Activated CD8-positive, alpha-beta memory T cell treated with anti-CD3 and anti-CD28 coated beads, Interleukin-2, amount 50 U/mL, for 24 hours (primary cell): Measurements from ENCODE around the gene ARL10.
"Not testable (repeated sequence)": the region's sequence is repeated elsewhere in the genome, so short reads cannot be mapped to it uniquely, and the experiment has no call there.

Experiments
- DNase-seq: peaks from one replicate; pipeline ENCODE4 v3.0.0-alpha.2; 2020; ENCODE audit errors: extremely low read depth

ARL10 gene

DNA sequence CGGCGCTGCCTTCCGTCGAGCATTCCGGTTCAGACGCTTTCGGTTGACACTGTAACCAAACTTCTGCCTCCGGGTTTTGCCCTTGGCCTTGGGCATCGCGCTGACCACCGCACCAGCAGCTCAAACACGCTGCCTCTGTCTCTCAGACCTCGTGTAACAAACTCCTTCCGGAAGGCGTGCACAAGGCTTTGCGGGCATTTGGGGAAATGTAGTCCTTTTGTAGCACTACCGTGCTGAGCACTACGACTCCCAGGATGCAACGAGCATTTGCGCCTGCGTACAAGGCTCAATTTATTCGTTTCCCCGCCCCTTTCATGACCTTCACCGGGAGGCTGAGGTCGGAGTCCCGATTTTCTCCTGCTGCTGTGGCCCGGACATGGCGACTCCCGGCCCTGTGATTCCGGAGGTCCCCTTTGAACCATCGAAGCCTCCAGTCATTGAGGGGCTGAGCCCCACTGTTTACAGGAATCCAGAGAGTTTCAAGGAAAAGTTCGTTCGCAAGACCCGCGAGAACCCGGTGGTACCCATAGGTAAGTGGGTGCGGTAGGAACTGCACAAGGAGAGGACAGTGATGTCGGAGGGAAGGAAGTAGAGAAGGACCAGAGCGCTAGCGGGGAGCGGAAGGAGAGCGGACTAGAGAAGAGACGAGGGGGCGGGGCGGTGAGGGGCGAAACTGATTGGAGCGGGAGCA, 23.3 kb downstream of the ARL10 start, which contains the start of the genes HIGD2A and NOP16:
Gene HIGD2A (plus strand): TSS at position 308 of the 691 bp plus-strand sequence. CDS start 69 bp downstream, at position 377.
Gene NOP16 (minus strand): TSS at position 155 of the 691 bp plus-strand sequence. CDS start 59 bp downstream, at position 96.
- DNase-seq, result peak; percentile 100

DNA sequence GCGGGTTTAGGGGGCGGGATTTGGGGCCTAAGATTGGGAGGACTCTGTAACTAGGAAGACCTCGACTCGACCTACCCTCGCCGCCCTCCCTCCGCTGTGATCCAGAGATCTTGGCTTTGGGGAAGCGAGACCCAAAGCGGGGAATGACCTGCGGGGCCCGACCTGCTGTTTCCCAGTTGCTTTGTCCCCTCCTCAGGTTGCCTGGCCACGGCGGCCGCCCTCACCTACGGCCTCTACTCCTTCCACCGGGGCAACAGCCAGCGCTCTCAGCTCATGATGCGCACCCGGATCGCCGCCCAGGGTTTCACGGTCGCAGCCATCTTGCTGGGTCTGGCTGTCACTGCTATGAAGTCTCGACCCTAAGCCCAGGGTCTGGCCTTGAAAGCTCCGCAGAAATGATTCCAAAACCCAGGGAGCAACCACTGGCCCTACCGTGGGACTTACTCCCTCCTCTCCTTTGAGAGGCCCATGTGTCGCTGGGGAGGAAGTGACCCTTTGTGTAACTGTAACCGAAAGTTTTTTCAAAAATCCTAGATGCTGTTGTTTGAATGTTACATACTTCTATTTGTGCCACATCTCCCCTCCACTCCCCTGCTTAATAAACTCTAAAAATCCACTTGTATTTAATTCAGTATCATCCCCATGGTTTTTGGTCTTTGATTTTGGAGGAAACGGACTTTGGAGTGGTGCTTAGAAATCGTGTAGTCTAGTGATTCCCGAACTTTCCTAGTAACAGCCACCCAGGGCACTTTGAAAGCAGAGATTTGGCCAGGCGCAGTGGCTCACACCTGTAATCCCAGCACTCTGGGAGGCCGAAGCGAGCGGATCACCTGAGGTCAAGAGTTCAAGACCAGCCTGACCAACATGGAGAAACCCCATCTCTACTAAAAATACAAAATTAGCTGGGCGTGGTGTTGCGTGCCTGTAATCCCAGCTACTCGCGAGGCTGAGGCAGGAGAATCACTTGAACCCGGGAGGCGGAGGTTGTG, 24.1 kb downstream of the ARL10 start:
- DNase-seq, result no peak

DNA sequence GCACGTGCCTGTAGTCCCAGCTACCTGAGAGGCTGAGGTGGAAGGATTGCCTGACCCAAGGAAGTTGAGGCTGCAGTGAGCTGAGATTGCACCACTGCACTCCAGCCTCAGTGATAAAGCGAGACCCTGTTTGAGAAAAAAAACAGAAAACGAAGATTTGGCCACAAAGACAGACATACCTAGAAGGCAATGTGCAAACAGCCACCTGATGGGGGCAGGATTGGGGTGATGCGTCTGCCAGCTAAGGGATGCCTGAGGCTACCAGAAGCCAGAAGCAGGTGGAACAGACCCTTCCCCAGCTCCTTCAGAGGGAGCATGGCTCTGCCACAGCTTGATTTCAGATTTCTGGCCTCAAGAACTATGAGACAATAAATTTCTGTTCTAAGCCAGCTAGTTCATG, 26.2 kb downstream of the ARL10 start:
- no peak for DNase-seq

DNA sequence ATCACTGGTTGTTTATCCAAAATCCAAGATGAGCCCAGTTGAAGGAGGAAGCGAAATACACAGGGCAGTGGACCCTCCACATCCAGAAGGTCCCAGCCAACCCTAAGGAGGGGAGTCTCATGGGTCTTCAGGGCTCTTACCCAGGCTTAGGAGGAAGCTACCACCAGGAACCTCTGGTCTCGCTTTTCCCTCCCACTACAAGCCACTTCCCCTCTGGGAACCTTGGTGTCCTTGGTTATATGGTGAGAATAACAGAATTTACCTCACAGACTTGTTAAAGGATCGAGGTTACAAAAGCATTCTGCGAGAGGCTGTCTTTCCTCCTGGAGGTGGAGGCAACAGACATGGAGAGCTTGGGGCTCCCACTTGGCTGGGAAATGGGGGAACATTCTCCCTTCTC, 26.7 kb downstream of the ARL10 start:
- no peak for DNase-seq

DNA sequence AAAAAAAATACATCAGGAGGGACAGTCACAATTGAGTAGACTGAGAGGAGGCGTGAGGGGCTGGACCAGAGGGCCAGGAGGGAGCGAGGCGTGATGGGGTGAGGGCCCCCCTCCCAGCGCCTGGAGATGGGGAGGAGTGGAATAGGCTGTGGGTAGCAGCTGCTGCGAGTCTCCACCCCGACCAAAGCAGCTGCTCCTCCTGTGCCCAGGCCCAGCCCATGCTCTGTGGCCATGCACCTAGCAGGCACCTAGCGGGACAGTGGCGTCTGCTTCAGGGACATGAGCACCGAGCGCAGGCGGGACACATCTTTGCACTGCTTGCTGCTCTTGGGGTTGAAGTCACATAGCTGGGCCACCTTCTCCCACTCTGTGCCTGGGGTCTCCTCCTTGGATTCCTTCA, 27.2 kb downstream of the ARL10 start:
- no peak for DNase-seq

DNA sequence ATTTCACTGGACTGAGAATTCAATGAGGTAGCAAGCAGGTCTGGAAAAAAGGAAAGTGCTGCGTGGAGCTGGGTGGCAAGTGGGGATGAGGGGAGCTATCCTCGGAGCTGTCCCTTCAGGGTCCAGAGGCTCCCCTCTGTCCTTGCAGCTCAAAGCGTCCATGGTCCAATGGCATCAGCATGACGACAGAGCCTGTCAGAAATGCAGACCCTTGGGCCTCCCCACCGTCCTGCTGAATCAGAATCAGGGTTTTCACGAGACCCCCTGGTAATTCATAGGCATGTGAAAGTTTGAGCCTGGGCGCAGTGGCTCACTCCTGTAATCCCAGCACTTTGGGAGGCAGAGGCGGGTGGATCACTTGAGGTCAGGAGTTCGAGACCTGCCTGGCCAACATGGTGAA, 28.8 kb downstream of the ARL10 start:
- no peak for DNase-seq

DNA sequence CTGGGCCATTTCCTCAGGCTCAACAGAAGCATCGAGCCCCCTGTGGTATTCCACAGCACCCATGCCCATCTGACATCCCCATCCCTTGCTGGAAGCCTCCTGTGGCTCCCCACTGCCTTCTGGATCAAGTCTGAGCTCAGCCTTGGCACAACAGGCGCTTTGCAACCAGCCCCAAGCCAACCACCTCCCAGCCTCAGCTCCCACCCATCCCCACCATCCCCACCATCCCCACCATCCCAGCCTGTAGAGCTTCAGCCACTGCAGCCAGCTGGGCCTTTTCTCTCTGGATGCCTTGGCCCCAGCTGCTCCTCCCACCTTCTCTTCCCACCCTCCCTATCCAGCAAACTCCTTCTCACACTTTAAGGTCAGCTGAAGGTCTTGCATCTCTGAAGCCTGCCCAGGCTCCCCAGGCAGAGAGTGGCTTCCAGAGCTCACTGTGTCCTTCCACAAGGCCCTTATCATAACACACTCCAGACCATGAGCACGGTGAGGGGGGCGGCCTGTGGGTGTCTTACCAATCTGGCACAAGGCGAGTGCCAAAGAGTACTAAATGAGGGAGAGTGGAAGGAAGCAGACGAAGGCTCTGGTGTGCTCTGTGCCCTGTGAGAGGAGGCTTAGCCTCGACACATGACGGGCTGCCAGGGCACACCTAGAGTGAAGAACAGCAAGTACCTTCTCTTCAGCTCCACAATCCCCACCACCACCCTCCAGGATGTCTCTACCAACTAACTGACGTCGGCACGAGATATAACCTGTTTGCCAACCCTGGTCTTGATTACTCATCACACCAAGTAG, 29.8 kb downstream of the ARL10 start:
- no peak for DNase-seq

DNA sequence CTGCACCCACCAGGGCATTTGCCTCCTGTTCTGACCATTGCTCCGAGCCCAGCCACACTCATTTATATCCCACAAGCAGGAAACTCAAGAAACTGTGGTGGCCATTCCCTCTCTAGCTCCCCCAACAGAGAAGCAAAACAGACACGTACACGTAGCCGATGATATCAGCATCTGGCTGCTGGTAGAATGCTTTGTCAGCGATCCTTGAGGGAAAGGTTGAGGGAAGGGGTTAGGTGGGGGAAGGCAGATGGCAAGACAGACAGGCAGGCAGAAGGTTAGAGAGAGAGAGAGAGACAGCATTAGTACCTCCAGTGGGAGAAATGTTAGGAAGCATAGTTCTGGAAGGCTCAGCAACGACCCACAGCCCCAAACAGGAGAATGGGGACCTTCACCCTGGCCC, 31.0 kb downstream of the ARL10 start:
- no peak for DNase-seq

DNA sequence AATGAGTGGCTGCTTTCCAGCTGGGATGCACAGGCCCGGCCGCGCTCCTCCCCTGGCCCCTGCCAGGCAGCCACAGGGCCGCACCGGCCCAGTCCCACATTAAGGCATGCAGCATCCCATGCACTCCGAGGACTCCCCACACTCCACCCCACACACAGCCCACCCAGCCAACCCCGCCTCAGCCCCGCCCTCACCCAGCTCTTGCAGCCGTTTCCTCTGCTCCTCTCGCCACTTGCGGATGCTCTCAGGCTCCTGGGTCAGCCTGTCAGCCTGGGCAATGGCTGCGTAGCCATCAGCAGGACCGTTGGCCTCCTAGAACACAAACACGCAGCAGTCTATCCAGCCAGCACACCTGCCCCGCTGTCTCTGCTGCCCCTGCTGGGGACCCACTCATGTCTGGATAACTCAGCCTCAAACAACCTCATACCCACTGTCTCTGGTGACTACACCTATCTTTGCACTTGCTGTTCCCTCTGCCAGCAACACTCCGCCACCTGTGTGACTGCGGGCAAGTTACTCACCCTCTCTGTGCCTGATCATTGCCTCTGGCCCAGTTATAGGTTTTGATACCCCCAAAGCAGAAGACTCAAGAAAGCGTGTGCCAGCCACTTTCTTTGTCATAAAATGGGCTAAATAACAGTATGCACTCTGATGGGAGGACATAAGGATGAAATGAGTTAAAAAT, 32.6 kb downstream of the ARL10 start:
- DNase-seq, result no peak

DNA sequence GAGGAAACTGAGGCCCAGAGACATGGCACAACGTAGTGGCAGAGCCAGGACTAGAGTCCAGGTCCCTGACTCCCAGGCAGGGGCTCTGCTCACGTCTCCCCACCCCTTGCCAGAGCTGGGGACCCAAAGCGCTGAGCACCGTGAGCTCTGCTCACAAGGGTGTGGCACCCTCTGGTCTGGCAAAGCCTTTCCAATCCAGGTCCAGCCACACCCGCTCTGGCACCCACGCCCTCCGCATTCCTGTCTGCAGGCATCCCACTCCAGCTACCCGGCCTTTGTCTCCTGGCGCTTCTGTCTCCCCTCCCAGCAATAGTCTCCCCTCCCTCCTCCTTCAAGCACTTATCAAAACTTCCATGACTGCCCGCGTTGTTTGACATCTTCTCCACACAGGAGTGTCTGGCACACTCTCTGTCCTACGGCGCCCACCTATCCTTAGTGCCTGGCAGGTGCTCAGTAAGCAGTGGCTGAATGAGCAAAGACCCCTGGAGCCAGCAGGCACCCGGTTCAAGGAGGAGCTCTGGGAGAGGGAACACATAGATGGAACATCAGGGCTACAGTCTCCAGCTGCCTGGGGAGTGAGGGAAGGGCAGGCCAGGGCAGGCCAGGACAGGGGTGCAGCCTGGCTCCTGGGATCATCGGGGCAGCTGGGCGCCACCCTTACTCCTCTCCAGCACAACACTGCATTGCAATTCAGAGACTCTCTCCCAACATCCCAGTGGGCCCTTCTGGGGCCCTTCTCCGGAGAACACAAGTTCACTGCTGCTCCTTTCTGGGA, 35.3 kb downstream of the ARL10 start:
- DNase-seq, result no peak

DNA sequence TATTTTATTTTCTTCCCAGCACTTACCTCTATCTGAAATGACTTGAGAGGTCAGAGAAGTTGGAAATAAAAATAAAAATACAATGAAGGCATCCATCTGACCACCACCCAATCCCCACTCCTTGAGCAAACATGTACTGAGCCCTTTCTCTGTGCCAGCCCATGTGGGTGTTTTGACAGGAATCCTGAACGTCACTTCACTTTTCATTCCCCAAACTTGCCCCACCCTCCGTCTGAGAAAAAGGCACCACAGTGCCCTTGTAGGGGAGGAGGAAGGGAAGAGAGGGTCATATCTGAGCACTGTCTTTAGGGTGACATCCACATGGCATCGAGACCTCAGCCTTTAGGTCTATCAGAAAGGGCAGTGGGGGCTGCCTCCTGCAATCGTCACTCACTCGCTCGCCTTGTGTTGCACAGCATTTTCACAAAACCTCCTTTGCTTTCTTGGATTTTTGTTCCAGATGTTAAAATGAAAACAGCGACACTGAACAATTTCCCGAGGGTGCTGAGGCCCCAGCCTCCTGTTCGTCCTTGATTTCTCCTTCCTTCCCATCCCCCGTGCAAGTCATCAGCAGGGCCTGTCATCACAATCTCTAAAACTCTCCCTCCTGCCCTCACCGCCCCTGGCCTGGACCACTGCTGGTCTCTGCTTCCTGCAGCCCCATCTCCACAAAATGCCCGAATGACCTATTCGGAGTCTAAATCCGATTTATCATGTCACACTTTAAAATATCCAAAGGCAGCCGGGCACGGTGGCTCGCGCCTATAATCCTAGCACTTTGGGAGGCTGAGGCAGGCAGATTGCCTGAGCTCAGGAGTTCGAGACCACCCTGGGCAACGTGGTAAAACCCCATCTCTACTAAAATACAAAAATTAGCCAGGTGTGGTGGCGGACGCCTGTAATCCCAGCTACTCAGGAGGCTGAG, 36.3 kb downstream of the ARL10 start:
- DNase-seq, result no peak

DNA sequence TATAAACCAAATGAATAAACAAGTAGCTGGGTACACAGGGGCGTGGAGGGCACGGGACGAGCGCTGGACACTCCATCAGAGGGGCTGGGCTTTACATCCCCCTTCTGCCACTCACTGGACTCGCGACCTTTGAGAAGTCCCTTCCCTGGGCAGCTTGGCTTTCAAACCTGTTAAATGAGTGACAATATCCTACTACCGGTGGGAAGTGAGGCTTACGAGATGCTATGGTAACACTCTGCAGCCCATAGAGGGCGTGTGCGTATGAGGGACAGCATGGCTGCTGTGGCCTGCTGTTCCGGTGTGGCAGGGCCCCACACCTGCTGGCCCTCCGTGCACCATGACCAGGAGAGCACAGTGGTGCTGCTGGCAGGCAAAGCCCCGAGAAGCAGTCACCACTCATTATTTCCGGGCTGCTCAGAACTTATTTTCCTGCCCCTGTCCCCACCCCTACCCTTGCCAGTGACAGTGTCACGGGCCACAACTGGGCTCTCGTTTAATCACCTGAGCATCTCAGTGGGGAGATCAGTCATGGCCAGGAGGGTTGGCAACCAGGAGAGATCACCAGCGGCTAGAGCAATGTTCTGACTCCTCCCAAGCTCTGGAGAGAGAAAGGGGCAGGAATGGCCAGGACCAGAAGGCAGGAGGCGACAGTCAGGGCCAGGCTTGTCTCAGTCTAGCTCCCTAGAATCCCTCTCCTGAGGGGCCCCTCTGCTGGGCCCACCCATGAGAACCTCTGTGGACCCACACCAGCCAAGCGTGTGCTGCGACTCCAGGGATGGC, 40.6 kb downstream of the ARL10 start:
- DNase-seq, result no peak

DNA sequence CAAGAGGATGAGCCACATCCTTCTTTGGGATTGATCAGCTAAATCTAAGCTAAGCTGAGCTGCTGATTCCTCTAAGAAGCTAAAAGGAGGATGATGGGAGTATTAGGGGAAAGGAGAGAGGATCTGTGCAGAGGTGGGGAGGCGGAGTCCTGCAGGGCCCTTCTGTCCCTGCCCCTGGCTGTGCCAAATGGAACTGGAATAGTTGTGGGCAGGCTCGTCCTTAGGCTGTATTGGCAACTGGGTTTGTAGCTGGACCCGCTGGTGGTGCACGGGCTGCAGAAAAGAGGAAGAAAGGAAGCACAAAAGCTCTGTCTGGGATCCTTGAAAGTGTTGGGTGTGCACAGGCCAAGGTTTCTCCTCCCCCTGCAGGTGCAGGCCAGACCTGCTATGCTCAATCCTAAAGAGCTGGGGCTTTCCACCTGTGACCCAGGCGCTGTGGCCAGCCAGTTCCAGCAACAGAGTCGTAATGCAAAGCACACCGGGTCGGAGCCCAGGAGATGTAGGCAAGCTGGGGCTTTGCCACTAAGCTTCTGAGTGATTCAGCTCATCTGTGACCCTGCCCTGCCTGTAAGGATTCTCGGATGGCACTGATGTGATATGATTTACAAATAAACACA, 41.3 kb downstream of the ARL10 start:
- no peak for DNase-seq

DNA sequence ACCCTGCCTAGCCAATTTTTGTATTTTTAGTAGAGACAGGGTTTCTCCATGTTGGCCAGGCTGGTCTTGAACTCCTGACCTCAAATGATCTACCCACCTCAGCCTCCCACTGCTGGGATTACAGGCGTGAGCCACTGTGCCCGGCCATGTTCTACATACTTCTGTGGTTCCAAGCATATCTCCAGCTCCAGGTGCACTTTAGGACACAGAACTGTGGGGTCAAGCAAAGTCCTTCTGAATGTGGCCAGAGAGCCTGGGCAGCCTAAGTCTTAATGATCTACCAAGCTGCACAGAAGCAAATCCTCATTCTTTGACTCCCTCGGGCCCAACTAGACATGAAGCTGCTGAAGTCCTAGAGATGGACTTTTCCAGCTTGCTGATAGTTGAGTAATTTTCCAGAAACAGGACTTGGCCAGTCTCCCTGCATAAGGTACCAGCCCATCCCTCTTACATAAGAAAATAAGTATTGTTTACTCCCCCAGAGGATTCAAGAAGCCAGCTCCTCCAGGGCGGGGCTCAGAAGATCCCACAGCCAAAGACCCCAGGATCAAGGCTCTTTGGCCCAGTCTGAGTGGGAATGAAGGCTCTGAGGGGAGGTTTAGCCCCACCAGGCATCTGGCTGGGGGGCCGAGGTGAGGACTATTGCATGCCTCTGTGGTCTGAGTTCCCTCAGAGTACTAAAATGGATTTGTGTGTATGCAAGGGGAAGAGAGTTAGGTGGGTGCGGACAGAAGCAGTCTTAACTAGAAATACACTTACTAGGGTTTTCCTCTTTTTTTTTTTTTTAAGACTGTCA, 42.4 kb downstream of the ARL10 start:
- no peak for DNase-seq

DNA sequence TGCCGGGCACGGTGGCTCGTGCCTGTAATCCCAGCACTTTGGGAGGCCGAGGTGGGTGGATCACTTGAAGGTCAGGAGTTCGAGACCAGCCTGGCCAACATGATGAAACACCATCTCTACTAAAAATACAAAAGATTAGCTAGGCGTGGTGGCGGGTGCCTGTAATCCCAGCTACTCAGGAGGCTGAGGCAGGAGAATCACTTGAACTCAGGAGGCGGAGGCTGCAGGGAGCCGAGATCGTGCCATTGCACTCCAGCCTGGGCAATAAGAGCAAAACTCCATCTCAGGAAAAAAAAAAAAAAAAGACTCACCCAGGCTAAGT, 42.9 kb downstream of the ARL10 start:
- DNase-seq, result not testable (repeated sequence)

DNA sequence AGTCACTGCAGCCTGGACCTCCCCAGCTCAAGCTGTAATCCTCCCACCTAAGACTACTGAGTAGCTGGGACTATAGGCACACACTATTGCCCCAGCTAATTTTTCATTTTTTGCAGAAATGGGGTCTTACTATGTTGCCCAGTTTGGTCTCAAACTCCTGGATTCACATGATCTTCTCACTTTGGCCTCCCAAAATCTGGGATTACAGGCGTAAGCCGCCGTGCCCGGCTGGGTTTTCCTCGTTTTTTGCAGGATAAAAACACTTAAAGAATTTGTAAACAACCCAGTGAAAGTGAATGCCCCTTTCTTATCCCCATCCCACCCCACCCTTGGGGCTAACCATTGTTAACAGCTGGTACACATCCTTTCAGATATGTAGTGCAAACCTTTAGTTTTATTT, 43.3 kb downstream of the ARL10 start:
- DNase-seq, result no peak

DNA sequence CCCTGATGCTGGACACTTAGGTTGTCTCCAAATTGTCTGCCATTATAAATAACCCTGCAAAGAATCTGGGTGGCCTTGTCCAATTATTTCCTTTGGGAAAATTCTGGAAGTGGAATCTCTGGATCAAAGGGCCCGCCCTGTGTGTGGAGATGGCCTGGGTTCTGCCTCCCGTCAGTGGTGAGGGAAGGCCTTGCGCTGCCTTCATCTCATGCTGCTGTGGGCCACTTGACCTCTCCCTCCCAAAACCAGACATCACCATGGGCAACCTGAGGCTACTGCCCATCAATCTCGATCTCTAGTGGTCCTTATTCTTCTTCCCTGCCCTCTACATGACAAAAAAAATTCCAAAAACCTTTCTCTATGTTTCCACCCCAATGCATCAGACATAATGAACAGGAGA, 44.5 kb downstream of the ARL10 start:
- DNase-seq, result no peak
